ENCODE data around the gene SLC5A7.

The SLC5A7 gene

GRCh38 chr2:107984707-107985106, 1.6 kb upstream of the SLC5A7 start:
- no peaks in the 10 kb centered on the region for H3K27me3 ChIP-seq (ENCODE audit: insufficient read depth, low read length, poor library complexity, severe bottlenecking)
- H3K9ac ChIP-seq (ENCODE audit: low read depth, low read length, poor library complexity, severe bottlenecking), result no peak overlapping the region
- no peaks in the 10 kb centered on the region for H3F3A ChIP-seq (ENCODE audit: low read depth)
- no peaks in the 10 kb centered on the region for H4K20me1 ChIP-seq (ENCODE audit: insufficient read depth, low read length, poor library complexity, severe bottlenecking)
- no peaks in the 10 kb centered on the region for H3K79me2 ChIP-seq (ENCODE audit: insufficient read depth, low read length)
- no peak overlapping the region for H3K4me3 ChIP-seq (ENCODE audit: low read length, poor library complexity, severe bottlenecking)
- TF ChIP-seq CTCF (conservative IDR thresholded peaks at IDR 0.05; ENCODE audit: low read length) (no peak), EZH2phosphoT487 (IDR thresholded peaks at IDR 0.05; ENCODE audit: borderline replicate concordance) (no peak)
- no peaks in the 10 kb centered on the region for H3K4me1 ChIP-seq (ENCODE audit: insufficient read depth, low read length, poor library complexity, severe bottlenecking)
- H3K36me3 ChIP-seq (ENCODE audit: insufficient read depth, low read length), result no peaks in the 10 kb centered on the region
- H3K4me2 ChIP-seq (ENCODE audit: low read depth, low read length, poor library complexity, severe bottlenecking), result no peak overlapping the region
- H3K9me3 ChIP-seq (ENCODE audit: insufficient read depth, low read depth, low read length), result no peaks in the 10 kb centered on the region
- H3K9me2 ChIP-seq (replicated peaks; ENCODE audit: low read depth, low read length), result no peaks in the 10 kb centered on the region
- H2AFZ ChIP-seq (ENCODE audit: low read length), result no peak overlapping the region

- H2AFZ ChIP-seq (ENCODE audit: low read length), result no peak overlapping the region
- no peaks in the 10 kb centered on the region for H3K4me1 ChIP-seq (ENCODE audit: insufficient read depth, low read length, poor library complexity, severe bottlenecking)
- H3K36me3 ChIP-seq (ENCODE audit: insufficient read depth, low read length), result no peaks in the 10 kb centered on the region
- H3K9me3 ChIP-seq (ENCODE audit: insufficient read depth, low read depth, low read length), result no peaks in the 10 kb centered on the region
- no peak overlapping the region for H3K4me3 ChIP-seq (ENCODE audit: low read length, poor library complexity, severe bottlenecking)
- no peak overlapping the region for H3K9ac ChIP-seq (ENCODE audit: low read depth, low read length, poor library complexity, severe bottlenecking)
- TF ChIP-seq CTCF (conservative IDR thresholded peaks at IDR 0.05; ENCODE audit: low read length), result no peak
- no peak for TF ChIP-seq EZH2phosphoT487 (IDR thresholded peaks at IDR 0.05; ENCODE audit: borderline replicate concordance)
- H3F3A ChIP-seq (ENCODE audit: low read depth), result no peaks in the 10 kb centered on the region
- H4K20me1 ChIP-seq (ENCODE audit: insufficient read depth, low read length, poor library complexity, severe bottlenecking), result no peaks in the 10 kb centered on the region
- no peaks in the 10 kb centered on the region for H3K27me3 ChIP-seq (ENCODE audit: insufficient read depth, low read length, poor library complexity, severe bottlenecking)
- no peaks in the 10 kb centered on the region for H3K79me2 ChIP-seq (ENCODE audit: insufficient read depth, low read length)
- no peak overlapping the region for H3K4me2 ChIP-seq (ENCODE audit: low read depth, low read length, poor library complexity, severe bottlenecking)
- H3K9me2 ChIP-seq (replicated peaks; ENCODE audit: low read depth, low read length), result no peaks in the 10 kb centered on the region
Measured at GRCh38 chr2:107988108-107988507, 1.8 kb downstream of the SLC5A7 start.

GRCh38 chr2:107989445-107989844, 3.1 kb downstream of the SLC5A7 start:
- no peak for TF ChIP-seq CTCF (conservative IDR thresholded peaks at IDR 0.05; ENCODE audit: low read length)
- TF ChIP-seq EZH2phosphoT487 (IDR thresholded peaks at IDR 0.05; ENCODE audit: borderline replicate concordance), result no peak
- Histone ChIP-seq H3K9me3 (ENCODE audit: insufficient read depth, low read depth, low read length) (no peaks in the 10 kb centered on the region), H3K4me2 (ENCODE audit: low read depth, low read length, poor library complexity, severe bottlenecking) (no peak overlapping the region), H3K79me2 (ENCODE audit: insufficient read depth, low read length) (no peaks in the 10 kb centered on the region), H3K36me3 (ENCODE audit: insufficient read depth, low read length) (no peaks in the 10 kb centered on the region), H4K20me1 (ENCODE audit: insufficient read depth, low read length, poor library complexity, severe bottlenecking) (no peaks in the 10 kb centered on the region), H3K9me2 (replicated peaks; ENCODE audit: low read depth, low read length) (no peaks in the 10 kb centered on the region), H3F3A (ENCODE audit: low read depth) (no peaks in the 10 kb centered on the region), H3K4me3 (ENCODE audit: low read length, poor library complexity, severe bottlenecking) (no peak overlapping the region), H2AFZ (ENCODE audit: low read length) (no peak overlapping the region), H3K4me1 (ENCODE audit: insufficient read depth, low read length, poor library complexity, severe bottlenecking) (no peaks in the 10 kb centered on the region), H3K27me3 (ENCODE audit: insufficient read depth, low read length, poor library complexity, severe bottlenecking) (no peaks in the 10 kb centered on the region), H3K9ac (ENCODE audit: low read depth, low read length, poor library complexity, severe bottlenecking) (no peak overlapping the region)
